Stomach (tissue), 9 donors: ENCODE data around the gene HSDL2. TPM values are rescaled to one million over a fixed set of nuclear protein-coding genes. Genes with fewer than 3 reads are reported as not detected.

Experiments used
- DNase-seq, 2 donors: peaks; one replicate each; pipeline versions ENCODE4 v3.0.0 to v3.0.0-alpha.2; 2013 to 2019
- H3K27ac ChIP-seq, 5 donors: fragments of 200-600 bp in 4 of 5; sonication (generic) in 4 of 5; one replicate each; pipeline ENCODE4 v1.5.1; 2013 to 2019; ENCODE audit warnings: mild to moderate bottlenecking in 1 of 5, moderate library complexity in 1 of 5
- H3K27me3 ChIP-seq, 3 donors: fragments of 200-600 bp; sonication (generic); one replicate each; pipeline ENCODE4 v1.5.1; 2017 to 2019; ENCODE audit warnings: mixed run types in 1 of 3
- H3K36me3 ChIP-seq, 4 donors: fragments of 200-600 bp; sonication (generic); 1 replicate in 3 of 4; 2 replicates in 1 of 4; pipeline ENCODE4 v1.5.1; 2016 to 2019
- H3K4me1 ChIP-seq, 4 donors: fragments of 200-600 bp; sonication (generic); one replicate each; pipeline ENCODE4 v1.5.1; 2016 to 2019
- H3K4me3 ChIP-seq, 4 donors: fragments of 200-600 bp; sonication (generic) in 3 of 4; one replicate each; pipeline ENCODE4 v1.5.1; 2016 to 2019; ENCODE audit warnings: mild to moderate bottlenecking in 1 of 4
- H3K9me3 ChIP-seq, 4 donors: fragments of 200-600 bp; sonication (generic); one replicate each; pipeline ENCODE4 v1.5.1; 2016 to 2019
- CTCF ChIP-seq, 7 experiments: fragments of 450-650 bp in 4 of 7; fragments of 200-600 bp in 3 of 7; sonication (generic) in 3 of 7; IDR thresholded peaks; one replicate each; pipeline ENCODE4 v1.5.1; 2016 to 2019; ENCODE audit warnings: antibody characterized with exemption in 7 of 7, control low read depth in 2 of 7, mild to moderate bottlenecking in 1 of 7
- EP300 ChIP-seq: sonication (generic); formaldehyde crosslinking; IDR thresholded peaks from one replicate; pipeline ENCODE4 v1.6.1; 2017; ENCODE audit warnings: antibody characterized with exemption
- POLR2A ChIP-seq, 4 donors: fragments of 450-650 bp; IDR thresholded peaks; one replicate each; pipeline ENCODE4 v1.6.1; 2016; ENCODE audit warnings: antibody characterized with exemption in 4 of 4, control low read depth in 2 of 4, mild to moderate bottlenecking in 1 of 4, moderate library complexity in 1 of 4
- POLR2AphosphoS5 ChIP-seq, 3 donors: sonication (generic); formaldehyde crosslinking; IDR thresholded peaks; one replicate each; pipeline ENCODE4 v1.6.1; 2016; ENCODE audit warnings: antibody characterized with exemption in 3 of 3
- WGBS, 5 donors: extraction: QIAGEN DNeasy Blood & Tissue Kit in 3 of 5; methylation state at CpG; one replicate each; pipeline versions ENCODE4 v1.1.5 to v1.1.7; 2013 to 2018; 5-methylcytosine and 5-hydroxymethylcytosine counted together
- intact Hi-C: fragments of 100-400 bp; cut with DNase I; formaldehyde crosslinking; loops from one replicate; pipeline ENCODE4 v1.15.1; 2023; ENCODE audit warnings: low total_unique reads
- polyA plus RNA-seq, 3 donors: library from polyadenylated mRNA; stranded (reverse); fragments of 200-250 nt; gene quantifications; one replicate each; pipeline ENCODE4 v1.2.3, GENCODE V29; 2013
- total RNA-seq, 5 donors: library from RNA; depleted of rRNA; stranded (reverse); fragments of >200 nt; gene quantifications; one replicate each; pipeline versions ENCODE4 v1.1.0 to v1.2.3, GENCODE V29; 2014 to 2016
- donor health status: healthy with polysubstance abuse.
- donor health status: Bipolar disorder and iron deficiency.
- donor health status: healthy.

The HSDL2 gene
- total and polyA plus RNA-seq, 8 donors = 18.3 to 56.9 (median 24.8) TPM

GRCh38 chr9:112475318-112475717 lies 95.4 kb downstream of the HSDL2 start:
- Histone ChIP-seq H3K4me3 (no peak overlapping the region), H3K27ac (no peak overlapping the region), H3K9me3 (peaks cover 0 to 21% (median 8%) of the 10 kb centered on the region in 4 donors), H3K36me3 (peaks cover 0 to 48% (median 26%) of the 10 kb centered on the region in 4 donors), H3K4me1 (no peaks in the 10 kb centered on the region), H3K27me3 (no peaks in the 10 kb centered on the region)
- intact Hi-C loops = no loop called here
- TF ChIP-seq POLR2A (IDR thresholded peaks at IDR 0.05) (no peak), EP300 (no peak), CTCF (IDR thresholded peaks at IDR 0.05) (no peak), POLR2AphosphoS5 (IDR thresholded peaks at IDR 0.05) (no peak)
- 91 to 100% (median 97%) methylated on average over 1 of the region's 1 CpG for WGBS, 5 donors
- DNase-seq = no peak

GRCh38 chr9:112477330-112477729 lies 97.4 kb downstream of the HSDL2 start:
- H3K9me3 ChIP-seq = peaks cover 0 to 21% (median 8%) of the 10 kb centered on the region in 4 donors

GRCh38 chr9:112479221-112479620 lies 99.3 kb downstream of the HSDL2 start:
- H3K27ac ChIP-seq = no peak overlapping the region
- intact Hi-C loops = no loop called here
- no peak for TF ChIP-seq POLR2A (IDR thresholded peaks at IDR 0.05)
- no peak for TF ChIP-seq POLR2AphosphoS5 (IDR thresholded peaks at IDR 0.05)
- no peak for TF ChIP-seq EP300
- no peak for DNase-seq
- no peaks in the 10 kb centered on the region for H3K4me1 ChIP-seq
- peaks cover 0 to 21% (median 8%) of the 10 kb centered on the region in 4 donors for H3K9me3 ChIP-seq
- H3K27me3 ChIP-seq = no peaks in the 10 kb centered on the region
- H3K36me3 ChIP-seq = peaks cover 0 to 28% (median 4%) of the 10 kb centered on the region in 4 donors
- H3K4me3 ChIP-seq = no peak overlapping the region

More at GRCh38 chr9:112477330-112477729, 97.4 kb downstream of the HSDL2 start:
- Histone ChIP-seq H3K27ac (no peak overlapping the region), H3K4me3 (no peak overlapping the region), H3K36me3 (peaks cover 0 to 30% (median 7%) of the 10 kb centered on the region in 4 donors), H3K4me1 (no peaks in the 10 kb centered on the region), H3K27me3 (no peaks in the 10 kb centered on the region)
- no peak for DNase-seq
- TF ChIP-seq POLR2AphosphoS5 (IDR thresholded peaks at IDR 0.05) (no peak), CTCF (IDR thresholded peaks at IDR 0.05) (no peak), POLR2A (IDR thresholded peaks at IDR 0.05) (no peak), EP300 (no peak)
- WGBS, 5 donors = 89 to 100% (median 95%) methylated on average over 2 of the region's 2 CpGs
- intact Hi-C loops = no loop called here

GRCh38 chr9:112484607-112485006 lies 104.7 kb downstream of the HSDL2 start:
- WGBS, 5 donors = 69 to 84% (median 77%) methylated on average over 2 of the region's 2 CpGs
- DNase-seq = no peak
- Histone ChIP-seq H3K27me3 (no peaks in the 10 kb centered on the region), H3K9me3 (no peaks in the 10 kb centered on the region), H3K4me3 (no peak overlapping the region), H3K4me1 (peaks cover 0 to 27% (median 21%) of the 10 kb centered on the region in 4 donors), H3K27ac (no peak overlapping the region), H3K36me3 (no peaks in the 10 kb centered on the region)
- intact Hi-C loops = no loop called here
- TF ChIP-seq CTCF (IDR thresholded peaks at IDR 0.05) = no peak
- no peak for TF ChIP-seq POLR2A (IDR thresholded peaks at IDR 0.05)
- no peak for TF ChIP-seq EP300
- no peak for TF ChIP-seq POLR2AphosphoS5 (IDR thresholded peaks at IDR 0.05)

- no peaks in the 10 kb centered on the region for H3K27me3 ChIP-seq
- peaks cover 9 to 36% (median 28%) of the 10 kb centered on the region in 4 donors for H3K4me1 ChIP-seq
- no peak for DNase-seq
- TF ChIP-seq CTCF (IDR thresholded peaks at IDR 0.05) = no peak
- TF ChIP-seq EP300 = no peak
- H3K27ac ChIP-seq = peak overlapping the region in 3 of 5 donors; percentile 77 to 89 (median 85)
- H3K36me3 ChIP-seq = no peaks in the 10 kb centered on the region
- WGBS, 5 donors = 71 to 87% (median 82%) methylated on average over 3 of the region's 3 CpGs
- peak overlapping the region in 3 of 4 donors; percentile 93 to 99 (median 97) for H3K4me3 ChIP-seq
- no peaks in the 10 kb centered on the region for H3K9me3 ChIP-seq
- intact Hi-C loops = no loop called here
Observed at GRCh38 chr9:112485574-112485973, 105.7 kb downstream of the HSDL2 start.
